Uterus (tissue), 4 donors: Measurements from ENCODE around the gene CLSTN2. TPM values are rescaled to one million over a fixed set of nuclear protein-coding genes. Genes with fewer than 3 reads are reported as not detected.

Experiments used
- DNase-seq, 2 donors: peaks; one replicate each; pipeline ENCODE4 v3.0.0-alpha.2; 2019 to 2020
- H3K27ac ChIP-seq, 2 donors: fragments of 200-600 bp; sonication (generic); 1 replicate in 1 of 2; 2 replicates in 1 of 2; pipeline ENCODE4 v1.5.1; 2016 to 2018
- H3K27me3 ChIP-seq, 2 donors: fragments of 200-600 bp; sonication (generic); one replicate each; pipeline ENCODE4 v1.5.1; 2018 to 2019; ENCODE audit warnings: control low read depth in 1 of 2
- H3K36me3 ChIP-seq, 2 donors: fragments of 200-600 bp; sonication (generic); one replicate each; pipeline ENCODE4 v1.5.1; 2019; ENCODE audit warnings: control low read depth in 1 of 2
- H3K4me1 ChIP-seq, 2 donors: fragments of 200-600 bp; sonication (generic); one replicate each; pipeline ENCODE4 v1.5.1; 2018 to 2019; ENCODE audit warnings: control low read depth in 1 of 2
- H3K4me3 ChIP-seq, 2 donors: fragments of 200-600 bp; sonication (generic); 1 replicate in 1 of 2; 2 replicates in 1 of 2; pipeline ENCODE4 v1.5.1; 2018 to 2019; ENCODE audit warnings: mild to moderate bottlenecking in 1 of 2
- H3K9me3 ChIP-seq, 2 donors: fragments of 200-600 bp; sonication (generic); one replicate each; pipeline ENCODE4 v1.5.1; 2019; ENCODE audit warnings: control low read depth in 1 of 2
- CTCF ChIP-seq, 4 experiments: fragments of 200-600 bp in 2 of 4; fragments of 450-650 bp in 2 of 4; sonication (generic) in 2 of 4; IDR thresholded peaks; one replicate each; pipeline ENCODE4 v1.5.1; 2016 to 2019; ENCODE audit warnings: antibody characterized with exemption in 4 of 4, mild to moderate bottlenecking in 2 of 4, moderate library complexity in 1 of 4
- POLR2A ChIP-seq, 2 donors: fragments of 450-650 bp; IDR thresholded peaks; one replicate each; pipeline ENCODE4 v1.6.1; 2016; ENCODE audit warnings: antibody characterized with exemption in 2 of 2, mild to moderate bottlenecking in 1 of 2, moderate library complexity in 1 of 2
- intact Hi-C: fragments of 100-400 bp; cut with DNase I; formaldehyde crosslinking; loops from one replicate; pipeline ENCODE4 v1.15.1; 2023; ENCODE audit warnings: low total_unique reads
- total RNA-seq, 4 donors: library from RNA; depleted of rRNA in 3 of 4; stranded (reverse); fragments of >200 nt in 3 of 4; gene quantifications; one replicate each; pipeline versions ENCODE4 v1.1.0 to v1.2.4, GENCODE V29; 2014 to 2023
- donor health status: DM: yes; HTN: yes; CAD: no.

The CLSTN2 gene
- total RNA-seq, 4 donors from 2014 or later: 4.7 to 32.2 (median 19.2) TPM

GRCh38 chr3:140573011-140573410, 638.0 kb downstream of the CLSTN2 start:
- no peak for TF ChIP-seq POLR2A (IDR thresholded peaks at IDR 0.05)
- no peak for TF ChIP-seq CTCF (IDR thresholded peaks at IDR 0.05)
- no peaks in the 10 kb centered on the region for H3K9me3 ChIP-seq
- H3K27ac ChIP-seq: peak overlapping the region in 1 of 2 donors; percentile 33
- intact Hi-C loops: no loop called here
- no peak overlapping the region for H3K4me3 ChIP-seq
- H3K27me3 ChIP-seq: no peaks in the 10 kb centered on the region
- DNase-seq: no peak
- H3K36me3 ChIP-seq: no peaks in the 10 kb centered on the region
- H3K4me1 ChIP-seq: peaks cover 0 to 8% of the 10 kb centered on the region in 2 donors

- intact Hi-C loops: no loop called here
- Histone ChIP-seq H3K4me1 (peaks cover 0 to 8% of the 10 kb centered on the region in 2 donors), H3K27ac (peak overlapping the region in 1 of 2 donors; percentile 33), H3K27me3 (no peaks in the 10 kb centered on the region), H3K9me3 (no peaks in the 10 kb centered on the region), H3K36me3 (no peaks in the 10 kb centered on the region), H3K4me3 (no peak overlapping the region)
- no peak for TF ChIP-seq CTCF (IDR thresholded peaks at IDR 0.05)
- TF ChIP-seq POLR2A (IDR thresholded peaks at IDR 0.05): no peak
- DNase-seq: no peak
Observed at GRCh38 chr3:140574375-140574774, 639.4 kb downstream of the CLSTN2 start.

DNA sequence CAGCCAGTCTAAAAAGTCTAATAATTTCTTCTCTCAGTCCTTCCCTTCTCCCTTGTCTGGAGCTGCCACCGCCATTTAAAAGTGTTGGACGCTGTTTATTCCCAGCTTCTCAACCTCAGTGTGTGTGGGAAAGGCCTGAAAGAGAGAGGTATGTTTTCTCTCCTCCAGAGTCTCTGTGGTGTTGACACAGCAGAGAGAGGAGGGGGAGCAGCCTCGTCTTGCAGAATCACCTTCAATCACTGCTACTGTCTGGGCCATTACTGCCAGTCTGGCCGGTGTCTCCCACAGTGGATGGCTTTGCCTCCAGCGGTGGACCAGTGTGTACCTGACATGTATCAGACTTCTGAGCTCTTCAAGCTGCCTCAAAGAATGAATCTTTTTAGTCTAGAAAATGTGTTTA, 641.5 kb downstream of the CLSTN2 start:
- TF ChIP-seq CTCF (IDR thresholded peaks at IDR 0.05) (no peak), POLR2A (IDR thresholded peaks at IDR 0.05) (no peak)
- Histone ChIP-seq H3K36me3 (no peaks in the 10 kb centered on the region), H3K27ac (no peak overlapping the region), H3K27me3 (no peaks in the 10 kb centered on the region), H3K4me3 (no peak overlapping the region), H3K4me1 (peaks cover 0 to 8% of the 10 kb centered on the region in 2 donors), H3K9me3 (no peaks in the 10 kb centered on the region)
- intact Hi-C loops: no loop called here
- no peak for DNase-seq

DNA sequence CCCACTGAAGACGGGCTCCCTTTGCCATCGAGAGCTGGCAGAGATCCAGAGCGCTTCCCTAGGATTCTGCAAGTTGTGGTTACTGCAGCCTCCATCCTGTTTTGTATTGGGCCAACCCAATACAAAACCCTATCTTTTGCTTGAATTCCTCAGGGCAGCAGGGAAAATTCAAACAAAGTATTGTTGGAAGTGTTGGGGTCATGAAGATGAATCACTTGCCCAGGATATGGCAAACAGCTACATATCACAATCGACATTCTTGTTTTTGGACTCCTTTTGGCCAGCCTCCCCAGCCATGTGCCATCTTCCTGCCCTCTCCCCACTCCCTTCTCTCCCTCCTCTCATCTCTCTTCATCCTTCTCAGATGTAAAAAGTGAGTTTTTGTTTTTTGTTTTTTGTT, 642.9 kb downstream of the CLSTN2 start:
- H3K9me3 ChIP-seq: no peaks in the 10 kb centered on the region
- no peaks in the 10 kb centered on the region for H3K36me3 ChIP-seq
- DNase-seq: no peak
- no peaks in the 10 kb centered on the region for H3K4me1 ChIP-seq
- H3K4me3 ChIP-seq: no peak overlapping the region
- H3K27me3 ChIP-seq: no peaks in the 10 kb centered on the region
- TF ChIP-seq POLR2A (IDR thresholded peaks at IDR 0.05) (no peak), CTCF (IDR thresholded peaks at IDR 0.05) (no peak)
- no peak overlapping the region for H3K27ac ChIP-seq
- intact Hi-C loops: no loop called here

- intact Hi-C loops: no loop called here
- Histone ChIP-seq H3K27ac (no peak overlapping the region), H3K36me3 (no peaks in the 10 kb centered on the region), H3K9me3 (no peaks in the 10 kb centered on the region), H3K4me3 (no peak overlapping the region), H3K27me3 (no peaks in the 10 kb centered on the region), H3K4me1 (no peaks in the 10 kb centered on the region)
- no peak for DNase-seq
- no peak for TF ChIP-seq CTCF (IDR thresholded peaks at IDR 0.05)
- no peak for TF ChIP-seq POLR2A (IDR thresholded peaks at IDR 0.05)
Observed at GRCh38 chr3:140579260-140579659, 644.3 kb downstream of the CLSTN2 start.
